Posterior cingulate gyrus (tissue), 11 donors: ENCODE results near the gene LMAN1.

Experiments
- DNase-seq, 10 donors: peaks; one replicate each; pipeline versions ENCODE4 v3.0.0 to v3.0.0-alpha.2; 2020 to 2021; ENCODE audit warnings: mixed read lengths in 3 of 10
- intact Hi-C: fragments of 100-400 bp; cut with DNase I; formaldehyde crosslinking; loops from one replicate; pipeline ENCODE4 v1.15.1; 2023

LMAN1 gene

GRCh38 chr18:59308248-59308937, 50.7 kb downstream of the LMAN1 start:
- peak; percentile 20 to 94 (median 68) for DNase-seq

GRCh38 chr18:59306640-59307039, 52.4 kb downstream of the LMAN1 start:
- DNase-seq: peak in 1 of 10 donors; percentile 56
- intact Hi-C loops: loop anchor here (5.0 kb wide), 1 partner anchor 96 kb away; no protein-coding TSS in a partner anchor

More at GRCh38 chr18:59308248-59308937, 50.7 kb downstream of the LMAN1 start:
- intact Hi-C loops: loop anchor here (2.0 to 5.0 kb wide), 2 partner anchors 60 to 94 kb away; no protein-coding TSS in a partner anchor

- no peak for DNase-seq
- intact Hi-C loops: loop anchor here (5.0 kb wide), 1 partner anchor 97 kb away; no protein-coding TSS in a partner anchor
Observed at GRCh38 chr18:59305295-59305694, 53.8 kb downstream of the LMAN1 start.

GRCh38 chr18:59303656-59304195, 55.3 kb downstream of the LMAN1 start:
- DNase-seq: no peak
- intact Hi-C loops: no loop called here

- intact Hi-C loops: no loop called here
- DNase-seq: no peak
Observed at GRCh38 chr18:59303006-59303405, 56.1 kb downstream of the LMAN1 start.

- intact Hi-C loops: no loop called here
- no peak for DNase-seq
Observed at GRCh38 chr18:59301929-59302328, 57.1 kb downstream of the LMAN1 start.

GRCh38 chr18:59300676-59301285, 58.3 kb downstream of the LMAN1 start:
- DNase-seq: no peak
- intact Hi-C loops: no loop called here

GRCh38 chr18:59298871-59299270, 60.2 kb downstream of the LMAN1 start:
- DNase-seq: no peak
- intact Hi-C loops: no loop called here

- DNase-seq: no peak
- intact Hi-C loops: no loop called here
Observed at GRCh38 chr18:59293317-59293716, 65.7 kb downstream of the LMAN1 start.

- intact Hi-C loops: no loop called here
- no peak for DNase-seq
Observed at GRCh38 chr18:59286341-59286740, 72.7 kb downstream of the LMAN1 start.

- no peak for DNase-seq
- intact Hi-C loops: no loop called here
Observed at GRCh38 chr18:59282341-59282740, 76.7 kb downstream of the LMAN1 start.

GRCh38 chr18:59279722-59280121, 79.3 kb downstream of the LMAN1 start:
- no peak for DNase-seq
- intact Hi-C loops: no loop called here

GRCh38 chr18:59279193-59279592, 79.9 kb downstream of the LMAN1 start:
- intact Hi-C loops: no loop called here
- DNase-seq: no peak

GRCh38 chr18:59278793-59279192, 80.3 kb downstream of the LMAN1 start:
- intact Hi-C loops: no loop called here
- DNase-seq: no peak
